Cardiac septum (tissue), 1 donor: Measurements from ENCODE around the gene CLPSL1. TPM values are rescaled to one million over a fixed set of nuclear protein-coding genes. Genes with fewer than 3 reads are reported as not detected.
A peak's percentile ranks its signal among the peaks of the same experiment; 100 is the strongest.
"Not testable (repeated sequence)": the region's sequence is repeated elsewhere in the genome, so short reads cannot be mapped to it uniquely, and the experiment has no call there.

Experiments used
- DNase-seq: peaks from one replicate; pipeline ENCODE4 v3.0.0-alpha.2; 2020; ENCODE audit warnings: low spot score
- intact Hi-C: fragments of 100-400 bp; cut with DNase I; formaldehyde crosslinking; loops from one replicate; pipeline ENCODE4 v1.14.0; 2022
- long read RNA-seq: library from polyadenylated mRNA; unstranded; transcript quantifications from one replicate; pipeline ENCODE4 v2.0.0, GENCODE V29; 2021
- total RNA-seq: library from RNA; stranded (reverse); fragmentation: NEBNext Ultra II Directional; extraction: Animal tissue kit (Norgen Biotek cat#: 25700); gene quantifications from one replicate; pipeline ENCODE4 v1.2.1, GENCODE V29; 2021
- donor health status: DM: no; HTN: no; CAD: no.

CLPSL1 gene
- not detected for total RNA-seq
- long read RNA-seq, result 0 reads

GRCh38 chr6:35780719-35781118 lies at the start of gene CLPSL1:
CLPSL1 (plus strand) TSS chr6:35781019; CDS start chr6:35781111, 92 bp downstream.
- intact Hi-C loops, result no loop called here

GRCh38 chr6:35731414-35731735 lies 49.4 kb upstream of the CLPSL1 start:
- DNase-seq, result peak; percentile 97
- intact Hi-C loops, result no loop called here

More at GRCh38 chr6:35780719-35781118, at the start of gene CLPSL1:
- DNase-seq, result no peak

DNA sequence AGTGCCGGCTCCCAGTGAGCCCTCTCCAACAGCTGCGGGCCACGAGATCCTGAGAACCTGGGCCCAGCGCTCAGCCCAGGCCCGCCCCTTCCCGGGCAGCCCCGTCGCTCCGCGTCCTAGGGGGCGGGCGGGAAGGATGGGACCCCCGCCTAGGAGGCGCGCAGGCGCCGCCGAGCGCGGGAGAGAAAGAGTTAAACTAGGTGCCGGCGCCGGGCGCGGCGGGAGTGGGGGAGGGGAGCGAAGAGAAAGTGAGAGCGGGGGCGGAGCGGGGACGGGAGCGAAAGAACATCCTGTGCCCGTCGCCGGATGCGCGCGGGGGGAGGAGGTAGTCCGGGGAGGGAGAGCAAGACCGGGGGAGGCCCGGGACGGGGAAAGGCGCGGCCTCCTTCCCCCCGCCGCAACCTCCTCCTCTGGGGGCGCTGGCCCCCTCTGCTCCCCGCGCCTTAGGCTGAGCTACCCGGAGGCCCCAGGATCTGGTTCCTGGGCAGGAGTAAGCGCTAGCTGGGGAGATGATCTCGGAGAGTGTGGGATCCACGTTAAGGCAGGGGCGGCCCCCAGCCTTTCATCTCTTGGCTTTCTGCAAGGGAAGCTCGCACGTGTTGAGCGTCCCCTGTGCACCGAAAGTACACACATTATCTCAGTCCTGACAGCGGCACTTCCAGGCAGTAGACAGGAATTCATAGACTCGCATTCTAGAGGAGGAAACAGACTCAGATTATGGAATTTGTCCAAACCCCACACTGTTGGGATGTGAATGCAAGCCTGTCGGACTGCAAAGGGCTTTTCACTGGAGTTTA lies 48.9 kb upstream of the CLPSL1 start:
- intact Hi-C loops, result loop anchor here (1.0 kb wide), 1 partner anchor 131 kb away; no protein-coding TSS in a partner anchor
- peak; percentile 99 for DNase-seq

DNA sequence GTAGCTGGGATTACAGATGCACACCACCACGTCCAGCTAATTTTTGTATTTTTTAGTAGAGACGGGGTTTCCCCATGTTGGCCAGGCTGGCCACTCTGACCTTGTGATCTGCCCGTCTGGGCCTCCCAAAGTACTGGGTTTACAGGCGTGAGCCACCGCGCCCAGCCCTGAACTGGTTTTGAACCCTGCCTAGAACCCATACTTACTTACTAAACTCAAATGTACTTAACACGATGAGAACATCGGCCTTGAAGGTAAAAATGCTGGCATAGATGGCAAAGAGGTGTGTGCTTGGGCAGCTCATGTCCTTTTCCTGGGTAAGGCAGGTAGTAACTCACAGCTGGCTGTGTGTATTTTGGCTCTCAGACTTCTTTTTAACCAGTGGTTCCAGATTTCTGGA lies 47.2 kb upstream of the CLPSL1 start:
- intact Hi-C loops, result no loop called here
- no peak for DNase-seq

- intact Hi-C loops, DNase-seq: not testable (repeated sequence)
Measured at GRCh38 chr6:35734319-35734718, 46.5 kb upstream of the CLPSL1 start.

GRCh38 chr6:35735452-35735851 lies 45.4 kb upstream of the CLPSL1 start:
- no peak for DNase-seq
- intact Hi-C loops, result no loop called here

GRCh38 chr6:35736253-35736894 lies 44.4 kb upstream of the CLPSL1 start:
- DNase-seq, result peak; percentile 89
- intact Hi-C loops, result loop anchor here (1.0 kb wide), 1 partner anchor 153 kb away; no protein-coding TSS in a partner anchor

DNA sequence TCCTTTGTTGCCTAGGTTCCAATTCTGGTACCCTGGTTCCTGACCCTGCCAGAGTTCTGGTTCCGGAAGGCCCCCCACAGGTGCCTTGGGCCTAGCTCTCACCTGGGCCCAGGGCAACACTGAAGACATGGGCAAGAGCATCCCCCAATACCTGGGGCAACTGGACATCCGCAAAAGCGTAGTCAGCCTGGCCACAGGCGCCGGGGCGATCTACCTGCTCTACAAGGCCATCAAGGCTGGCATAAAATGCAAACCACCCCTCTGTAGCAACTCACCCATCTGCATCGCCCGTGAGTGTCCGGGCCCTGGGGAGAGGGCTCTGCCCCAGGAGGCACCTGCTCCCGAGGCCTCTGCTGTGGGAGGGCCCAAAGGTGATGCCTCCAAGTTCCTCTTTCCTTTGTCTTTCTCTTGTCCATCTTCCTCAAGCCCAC lies 43.8 kb upstream of the CLPSL1 start, which contains the start of gene ARMC12:
ARMC12 (plus strand) TSS at position 51 of the 431 bp plus-strand sequence; CDS start at position 128, 77 bp downstream.
- DNase-seq, result no peak

DNA sequence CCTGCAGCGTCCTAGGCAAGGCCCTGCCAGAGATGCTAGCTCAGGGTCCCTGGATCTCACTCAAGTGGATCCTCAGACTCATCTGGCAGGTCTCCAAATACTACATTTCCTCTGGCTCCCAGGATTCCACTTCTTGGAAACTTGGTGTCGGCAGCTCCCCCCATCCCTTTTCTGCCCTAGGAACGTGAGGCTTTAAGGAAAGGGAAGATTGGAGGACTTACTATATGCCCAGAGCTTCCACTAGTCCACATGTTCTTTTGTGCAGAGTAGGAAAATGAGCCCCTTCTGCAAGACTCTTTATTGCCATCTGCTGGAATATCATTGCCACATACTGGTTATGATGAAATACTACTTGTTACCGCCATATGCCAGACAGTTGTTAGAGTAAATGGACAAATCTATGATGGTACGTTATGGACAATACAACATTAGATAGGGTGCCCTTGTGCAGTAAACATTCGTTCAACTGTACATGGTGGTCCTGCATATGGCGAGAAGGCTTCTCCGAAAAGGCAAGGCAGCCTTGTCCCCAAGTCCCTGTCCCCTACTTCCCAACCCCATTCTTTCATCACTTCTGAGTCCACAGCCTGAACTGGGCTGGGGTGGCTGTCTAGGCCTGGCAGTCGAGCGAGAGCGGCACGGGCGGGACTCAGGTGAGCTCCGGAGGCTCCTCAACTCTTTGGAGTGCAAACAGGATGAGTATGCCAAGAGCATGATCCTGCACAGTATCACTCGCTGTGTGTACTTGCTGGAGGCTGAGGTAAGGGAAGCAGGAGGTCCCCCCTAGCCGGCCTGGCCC lies 43.2 kb upstream of the CLPSL1 start:
- no peak for DNase-seq
- intact Hi-C loops, result loop anchor here (1.0 kb wide), 1 partner anchor 214 kb away; no protein-coding TSS in a partner anchor

More for the DNA sequence above, 43.8 kb upstream of the CLPSL1 start, which contains the start of gene ARMC12:
- intact Hi-C loops, result loop anchor here (1.0 kb wide), 2 partner anchors 154 to 214 kb away; no protein-coding TSS in a partner anchor

DNA sequence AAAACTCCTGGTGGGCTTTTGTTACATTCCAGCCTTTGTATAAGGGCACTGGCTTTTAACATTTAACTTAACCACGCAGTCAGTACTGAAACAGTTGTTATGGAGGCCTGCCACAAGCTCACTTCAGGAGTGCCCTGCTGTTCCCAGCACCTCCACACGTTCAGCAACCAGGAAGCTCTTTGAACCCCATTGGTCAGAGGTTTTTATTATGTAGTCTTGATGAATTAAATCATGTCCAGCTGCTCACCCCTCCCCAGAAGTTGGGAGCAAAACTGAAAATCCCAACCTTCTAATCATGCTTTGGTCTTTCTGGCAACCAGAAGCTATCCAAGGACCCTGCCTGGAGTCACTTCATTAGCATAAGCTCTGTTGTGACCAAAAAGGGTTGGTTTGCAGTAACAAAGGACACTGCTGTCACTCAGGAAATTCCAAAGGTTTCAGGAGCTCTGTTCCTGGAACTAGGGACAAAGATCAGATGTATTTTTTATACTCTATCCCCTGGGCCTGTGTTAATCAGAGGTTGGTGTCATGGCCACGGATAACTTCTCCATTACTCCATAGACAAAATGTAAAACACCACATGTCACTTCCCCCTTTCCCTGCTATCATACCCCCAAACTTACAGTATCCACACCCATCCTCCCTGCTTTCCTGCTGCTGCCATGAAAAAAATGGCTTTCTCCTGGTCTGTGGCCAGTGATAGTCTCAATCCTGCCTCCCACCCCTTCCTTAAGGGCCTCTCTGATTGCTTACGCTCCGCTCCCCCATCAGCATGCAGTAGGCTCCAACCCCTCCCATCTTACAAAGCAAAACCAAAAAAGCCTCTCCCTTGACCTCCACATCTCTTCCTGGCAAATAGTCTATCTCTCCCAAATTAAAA lies 40.9 kb upstream of the CLPSL1 start:
- intact Hi-C loops, result no loop called here
- no peak for DNase-seq

- intact Hi-C loops, result no loop called here
- DNase-seq, result no peak
Measured at GRCh38 chr6:35742842-35743241, 38.0 kb upstream of the CLPSL1 start.

DNA sequence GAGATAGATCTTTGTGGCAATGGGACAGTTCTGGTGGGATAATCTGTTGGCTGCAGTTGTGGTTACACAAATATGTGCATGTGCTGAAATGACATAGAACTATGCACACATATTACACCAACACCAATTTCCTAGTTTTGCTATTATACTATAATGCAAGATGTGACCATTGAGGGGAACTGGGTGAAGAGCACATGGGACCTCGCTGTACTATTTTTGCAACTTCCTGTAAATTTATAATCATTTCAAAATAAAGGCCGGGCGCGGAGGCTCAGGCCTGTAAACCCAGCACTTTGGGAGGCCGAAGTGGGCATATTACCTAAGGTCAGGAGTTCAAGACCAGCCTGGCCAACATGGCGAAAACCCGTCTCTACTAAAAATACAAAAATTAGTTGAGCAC lies 35.3 kb upstream of the CLPSL1 start:
- intact Hi-C loops, result no loop called here
- DNase-seq, result no peak

DNA sequence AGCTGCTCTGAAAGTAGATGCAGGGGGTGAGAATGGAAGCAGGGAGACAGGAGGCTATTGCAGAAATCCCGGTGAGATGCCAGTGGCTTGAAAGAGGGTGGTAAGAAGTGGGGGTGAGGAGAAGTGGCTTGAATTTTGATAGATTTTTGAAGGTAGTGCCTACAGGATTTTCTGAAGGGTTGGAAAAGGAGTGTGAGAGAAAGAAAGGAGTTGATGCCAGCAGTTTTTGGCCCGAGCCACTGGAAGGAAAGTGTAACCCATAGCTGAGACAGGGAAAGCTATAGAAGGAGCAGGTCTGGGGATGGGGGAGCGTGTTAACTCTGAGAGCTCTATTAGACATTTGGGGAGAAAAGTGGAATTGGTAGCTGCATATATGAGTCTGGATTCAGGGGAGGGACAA lies 34.3 kb upstream of the CLPSL1 start:
- intact Hi-C loops, result no loop called here
- DNase-seq, result no peak

DNA sequence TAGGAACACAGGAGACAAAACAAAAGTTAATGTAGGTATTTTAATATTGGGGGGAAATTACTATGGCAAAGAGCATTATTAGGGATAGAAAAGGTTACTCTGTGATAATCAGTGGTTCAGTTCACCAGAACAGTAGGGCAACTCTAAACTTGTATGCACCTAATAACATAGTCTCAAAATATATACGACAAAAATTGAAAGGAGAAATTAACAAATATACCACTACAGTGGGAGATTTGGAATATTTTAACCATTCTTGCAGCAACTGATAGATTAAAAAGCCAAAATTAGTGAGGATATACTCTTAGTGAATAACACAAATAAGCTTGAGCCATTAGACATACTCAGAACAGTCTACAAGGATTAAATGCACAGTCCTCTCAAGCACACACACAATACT lies 32.9 kb upstream of the CLPSL1 start:
- no peak for DNase-seq
- intact Hi-C loops, result no loop called here

- DNase-seq, result no peak
- intact Hi-C loops, result no loop called here
Measured at GRCh38 chr6:35750557-35750956, 30.3 kb upstream of the CLPSL1 start.

DNA sequence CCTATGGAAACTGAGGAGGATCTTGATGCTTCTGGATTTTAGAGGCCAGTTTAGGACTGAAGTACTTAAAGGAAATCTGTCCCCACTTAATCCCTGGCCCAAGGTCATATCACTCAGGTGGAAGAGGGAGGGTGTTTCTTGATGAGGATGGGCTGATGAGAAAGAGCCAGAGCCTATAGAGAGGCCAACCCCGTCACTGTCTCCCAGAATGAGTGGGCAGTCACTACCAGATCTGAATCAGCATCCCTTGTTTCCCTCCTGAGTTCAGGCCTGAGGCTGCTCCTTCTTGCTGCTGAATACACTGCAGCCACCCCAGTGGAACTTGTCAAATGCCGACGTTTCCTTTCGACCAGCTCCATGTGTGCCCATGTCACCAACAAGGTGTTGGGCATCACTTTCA lies 29.2 kb upstream of the CLPSL1 start:
- DNase-seq, result no peak
- intact Hi-C loops, result no loop called here

- intact Hi-C loops, result no loop called here
- DNase-seq, result no peak
Measured at GRCh38 chr6:35752330-35752729, 28.5 kb upstream of the CLPSL1 start.

GRCh38 chr6:35754452-35755277 lies 26.2 kb upstream of the CLPSL1 start:
- no peak for DNase-seq
- intact Hi-C loops, result no loop called here
